OCI-LY7 (cell line): ENCODE data around the gene RBM19. TPM values are rescaled to one million over a fixed set of nuclear protein-coding genes. Genes with fewer than 3 reads are reported as not detected.

ENCODE experiments used
- BruUV-seq: library from RNA; stranded (reverse); fragments of 400-500 nt; replicated peaks from 2 replicates; lab custom pipeline; 2021; lab: Mats Ljungman, UMichigan
- CTCF ChIA-PET: fragments of 300-600 bp; sonication (Branson Sonifier 250); formaldehyde crosslinking; loops from one replicate; lab custom pipeline; 2022; ENCODE audit warnings: antibody characterized with exemption; ENCODE audit not compliant: unreplicated experiment; lab: Charles Lee
- POLR2A ChIA-PET: fragments of 300-600 bp; sonication (Branson Sonifier 250); formaldehyde crosslinking; loops from one replicate; lab custom pipeline; 2022; ENCODE audit warnings: antibody characterized with exemption; lab: Charles Lee
- DNase-seq: peaks from one replicate; pipeline ENCODE4 v3.0.0-alpha.2; 2015; ENCODE audit warnings: low spot score
- H2AFZ ChIP-seq: fragments of 200-600 bp; sonication (generic), shearing (Covaris generic); 2 replicates; pipeline ENCODE4 v1.6.1; 2014; ENCODE audit warnings: mild to moderate bottlenecking, antibody characterized with exemption, low read length, moderate library complexity
- H3K27ac ChIP-seq: fragments of 200-600 bp; sonication (generic); 2 replicates; pipeline ENCODE4 v1.5.1; 2014; ENCODE audit warnings: mixed run types, low read depth, mild to moderate bottlenecking, moderate library complexity, low read length, inconsistent platforms; ENCODE audit not compliant: poor library complexity, severe bottlenecking
- H3K36me3 ChIP-seq: fragments of 200-600 bp; sonication (generic); 2 replicates; pipeline ENCODE4 v1.6.1; 2014; ENCODE audit warnings: mild to moderate bottlenecking, antibody characterized with exemption, low read length, moderate library complexity, mixed read lengths; ENCODE audit not compliant: insufficient read depth
- H3K4me1 ChIP-seq: fragments of 200-600 bp; sonication (generic); 2 replicates; pipeline ENCODE4 v1.5.1; 2014; ENCODE audit warnings: mild to moderate bottlenecking, low read length; ENCODE audit not compliant: insufficient read depth, poor library complexity, severe bottlenecking
- H3K4me2 ChIP-seq: fragments of 200-600 bp; sonication (generic); 2 replicates; pipeline ENCODE4 v1.6.1; 2014; ENCODE audit warnings: mild to moderate bottlenecking, low read length
- H3K4me3 ChIP-seq: fragments of 200-600 bp; sonication (generic); 2 replicates; pipeline ENCODE4 v1.5.1; 2014; ENCODE audit warnings: mild to moderate bottlenecking, low read depth, low read length; ENCODE audit not compliant: poor library complexity, severe bottlenecking
- H3K79me2 ChIP-seq: fragments of 200-600 bp; sonication (generic); 2 replicates; pipeline ENCODE4 v1.6.1; 2016; ENCODE audit warnings: low read depth, mild to moderate bottlenecking, low read length, moderate library complexity, mixed read lengths; ENCODE audit not compliant: insufficient read depth
- H3K9me2 ChIP-seq: fragments of 200-600 bp; sonication (generic); 2 replicates; pipeline ENCODE4 v1.6.1; 2016; ENCODE audit warnings: mild to moderate bottlenecking, low read length, mixed read lengths; ENCODE audit not compliant: insufficient read depth
- H3K9me3 ChIP-seq: fragments of 200-600 bp; sonication (generic); 2 replicates; pipeline ENCODE4 v1.6.1; 2014; ENCODE audit warnings: mild to moderate bottlenecking, mixed run types, low read length, mixed read lengths
- H4K20me1 ChIP-seq: fragments of 200-600 bp; sonication (generic); 2 replicates; pipeline ENCODE4 v1.6.1; 2014; ENCODE audit warnings: mild to moderate bottlenecking, antibody characterized with exemption, low read length, moderate library complexity, mixed read lengths; ENCODE audit not compliant: insufficient read depth
- CTCF ChIP-seq: fragments of 200-600 bp; sonication (generic); conservative IDR thresholded peaks from 2 replicates; pipeline ENCODE4 v1.5.1; 2014; ENCODE audit warnings: mild to moderate bottlenecking, antibody characterized with exemption, low read length, moderate library complexity, mixed read lengths
- EZH2phosphoT487 ChIP-seq: fragments of 200-600 bp; sonication (generic); IDR thresholded peaks from 2 replicates; pipeline ENCODE4 v1.6.1; 2018; ENCODE audit warnings: low read depth, borderline replicate concordance, mild to moderate bottlenecking, mixed run types, antibody characterized with exemption, low read length, moderate library complexity, mixed read lengths
- intact Hi-C: fragments of 100-400 bp; cut with micrococcal nuclease; formaldehyde crosslinking; loops from one replicate; pipeline ENCODE4 v1.10.0; 2022; ENCODE audit not compliant: unreplicated experiment
- total RNA-seq, 2 experiments: library from RNA; depleted of rRNA in 1 of 2; stranded (reverse); fragments of >200 nt in 1 of 2; shearing (Covaris generic) in 1 of 2; gene quantifications; 2 replicates each; pipeline ENCODE4 v1.2.3, GENCODE V29; 2014 to 2022

The RBM19 gene
- total RNA-seq, 2 experiments from 2014 or later: 37.8 to 46.2 TPM

- no peak overlapping the region for H3K27ac ChIP-seq
- peaks cover 18% of the 10 kb centered on the region; the same call in 1 of the 2 replicates for H3K79me2 ChIP-seq
- H2AFZ ChIP-seq: no peak overlapping the region
- H3K36me3 ChIP-seq: peaks cover 44% of the 10 kb centered on the region
- H3K4me2 ChIP-seq: no peak overlapping the region
- H3K9me3 ChIP-seq: no peaks in the 10 kb centered on the region
- ChIA-PET POLR2A (no interaction called here), CTCF (no interaction called here)
- no peak overlapping the region for H3K4me3 ChIP-seq
- no TSS peak for BruUV-seq
- intact Hi-C loops: no loop called here
- no peak for DNase-seq
- no peak for TF ChIP-seq EZH2phosphoT487
- no peak for TF ChIP-seq CTCF
- H3K9me2 ChIP-seq: no peaks in the 10 kb centered on the region
- H3K4me1 ChIP-seq: peaks cover 16% of the 10 kb centered on the region
- H4K20me1 ChIP-seq: no peaks in the 10 kb centered on the region
Observed at GRCh38 chr12:113961921-113962710, 4.0 kb downstream of the RBM19 start.

- intact Hi-C loops: no loop called here
Observed at GRCh38 chr12:113960030-113960429, 6.1 kb downstream of the RBM19 start.

More at GRCh38 chr12:113960030-113960429, 6.1 kb downstream of the RBM19 start:
- Histone ChIP-seq H3K4me2 (no peak overlapping the region), H3K79me2 (peaks cover 8% of the 10 kb centered on the region; the same call in 1 of the 2 replicates), H4K20me1 (no peaks in the 10 kb centered on the region), H3K4me3 (no peak overlapping the region), H3K4me1 (peaks cover 3% of the 10 kb centered on the region), H3K9me3 (no peaks in the 10 kb centered on the region), H3K9me2 (no peaks in the 10 kb centered on the region), H2AFZ (no peak overlapping the region), H3K27ac (no peak overlapping the region), H3K36me3 (peaks cover 60% of the 10 kb centered on the region)
- DNase-seq: no peak
- CTCF ChIA-PET: no interaction called here
- TF ChIP-seq EZH2phosphoT487: no peak
- no peak for TF ChIP-seq CTCF
- POLR2A ChIA-PET: no interaction called here
- no TSS peak for BruUV-seq
